GM10248 (cell line): ENCODE data around the gene MXD4.

Source experiments
- CTCF ChIA-PET: fragments of 300-600 bp; sonication (Branson Sonifier 250); formaldehyde crosslinking; extraction: SDS; loops from one replicate; lab custom pipeline; 2021; ENCODE audit warnings: antibody characterized with exemption; lab: Yijun Ruan, JAX
- POLR2A ChIA-PET: fragments of 350-650 bp; sonication (Branson Sonifier 250); formaldehyde crosslinking; extraction: SDS; loops from one replicate; lab custom pipeline; 2020; ENCODE audit warnings: antibody characterized with exemption; lab: Yijun Ruan, JAX
- DNase-seq: peaks from one replicate; pipeline ENCODE4 v3.0.0; 2012; ENCODE audit errors: extremely low spot score
- TF ChIP-seq, protein P1 (sequence below): IDR thresholded peaks from 2 replicates; pipeline ENCODE4 v1.5.1; 2012; ENCODE audit warnings: mild to moderate bottlenecking, low read depth; ENCODE audit errors: extremely low read depth, missing control alignments, control extremely low read depth

The MXD4 gene

DNA sequence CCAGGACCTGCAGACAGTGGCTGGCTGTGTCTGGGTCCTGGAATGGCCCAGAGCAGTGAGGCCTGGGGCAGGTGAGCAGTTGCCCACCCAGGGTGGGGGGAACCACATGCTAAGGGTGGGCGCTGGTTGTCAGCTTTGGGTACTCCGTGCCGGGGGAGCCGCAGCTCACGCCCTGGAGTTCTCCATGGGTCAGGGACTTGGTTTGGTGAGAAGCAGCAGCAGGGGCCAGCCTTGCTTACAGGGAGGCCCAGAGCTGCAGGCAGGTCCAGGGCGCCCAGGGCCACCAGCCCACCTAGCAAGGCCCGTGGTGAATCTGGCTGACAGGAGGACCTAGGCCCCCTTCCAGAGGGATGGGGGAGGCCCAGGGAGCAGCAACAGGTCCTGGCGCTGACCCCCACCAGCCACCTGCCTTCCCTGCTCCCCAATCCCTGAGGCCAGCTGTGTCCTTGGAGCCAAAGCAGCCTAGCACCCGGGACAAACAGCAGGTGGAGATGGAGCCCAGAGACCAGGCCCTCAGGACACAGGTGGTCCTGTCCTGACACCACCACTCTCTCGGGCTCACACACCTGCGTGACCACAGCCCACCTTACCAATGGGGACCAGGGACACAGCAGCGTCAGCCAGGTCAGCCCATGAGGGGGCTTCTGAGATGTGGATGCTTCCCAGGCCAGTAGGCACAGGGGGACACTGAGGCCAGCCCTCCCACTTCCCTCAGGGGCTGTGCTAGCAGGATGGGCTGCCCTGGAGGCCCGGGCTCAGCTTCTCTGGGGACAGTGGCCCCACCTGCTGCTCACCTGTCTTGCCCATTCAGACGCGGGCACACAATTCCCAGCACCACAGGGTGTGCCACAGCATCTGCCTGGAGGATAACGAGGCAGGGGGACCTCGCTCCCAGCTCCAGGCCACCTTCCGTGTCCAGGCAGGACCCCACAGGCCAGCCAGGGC is 3.5 kb downstream of the MXD4 start:
- ChIA-PET CTCF (interaction anchor here (0.8 to 1.6 kb wide), 4 partner anchors 9 to 38 kb away, joined by 3 read pairs; no protein-coding TSS in a partner anchor), POLR2A (interaction anchor here (0.6 to 1.7 kb wide), 3 partner anchors 10 to 239 kb away, joined by 3 to 5 read pairs (median 4); partner anchors contain the start of genes HAUS3 and POLN)
- no peak for DNase-seq
- TF ChIP-seq, protein P1, sequence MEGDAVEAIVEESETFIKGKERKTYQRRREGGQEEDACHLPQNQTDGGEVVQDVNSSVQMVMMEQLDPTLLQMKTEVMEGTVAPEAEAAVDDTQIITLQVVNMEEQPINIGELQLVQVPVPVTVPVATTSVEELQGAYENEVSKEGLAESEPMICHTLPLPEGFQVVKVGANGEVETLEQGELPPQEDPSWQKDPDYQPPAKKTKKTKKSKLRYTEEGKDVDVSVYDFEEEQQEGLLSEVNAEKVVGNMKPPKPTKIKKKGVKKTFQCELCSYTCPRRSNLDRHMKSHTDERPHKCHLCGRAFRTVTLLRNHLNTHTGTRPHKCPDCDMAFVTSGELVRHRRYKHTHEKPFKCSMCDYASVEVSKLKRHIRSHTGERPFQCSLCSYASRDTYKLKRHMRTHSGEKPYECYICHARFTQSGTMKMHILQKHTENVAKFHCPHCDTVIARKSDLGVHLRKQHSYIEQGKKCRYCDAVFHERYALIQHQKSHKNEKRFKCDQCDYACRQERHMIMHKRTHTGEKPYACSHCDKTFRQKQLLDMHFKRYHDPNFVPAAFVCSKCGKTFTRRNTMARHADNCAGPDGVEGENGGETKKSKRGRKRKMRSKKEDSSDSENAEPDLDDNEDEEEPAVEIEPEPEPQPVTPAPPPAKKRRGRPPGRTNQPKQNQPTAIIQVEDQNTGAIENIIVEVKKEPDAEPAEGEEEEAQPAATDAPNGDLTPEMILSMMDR: no peak

GRCh38 chr4:2257361-2258081 is 4.4 kb downstream of the MXD4 start:
- CTCF ChIA-PET: interaction anchor here (0.8 to 1.6 kb wide), 4 partner anchors 8 to 37 kb away, joined by 3 read pairs; no protein-coding TSS in a partner anchor
- no peak for DNase-seq
- TF ChIP-seq, protein P1: no peak
- POLR2A ChIA-PET: interaction anchor here (0.6 to 1.7 kb wide), 4 partner anchors 9 to 238 kb away, joined by 3 to 5 read pairs (median 4); partner anchors contain the start of genes HAUS3 and POLN

GRCh38 chr4:2256781-2257191 is 5.1 kb downstream of the MXD4 start:
- DNase-seq: no peak
- POLR2A ChIA-PET: interaction anchor here (0.6 kb wide), 1 partner anchor 19 kb away, joined by 3 read pairs; no protein-coding TSS in a partner anchor
- TF ChIP-seq, protein P1: no peak
- CTCF ChIA-PET: interaction anchor here (1.5 to 1.6 kb wide), 2 partner anchors 19 to 36 kb away, joined by 3 read pairs; no protein-coding TSS in a partner anchor

GRCh38 chr4:2256156-2256731 is 5.7 kb downstream of the MXD4 start:
- TF ChIP-seq, protein P1: no peak
- ChIA-PET POLR2A (no interaction called here), CTCF (no interaction called here)
- no peak for DNase-seq

- ChIA-PET CTCF (no interaction called here), POLR2A (no interaction called here)
- TF ChIP-seq, protein P1: no peak
- no peak for DNase-seq
These were observed 6.3 kb downstream of the MXD4 start for GRCh38 chr4:2255501-2256155.
